Glomerular endothelial cell (primary cell): ENCODE measurements around the gene AFAP1L2. TPM values are rescaled to one million over a fixed set of nuclear protein-coding genes. Genes with fewer than 3 reads are reported as not detected.

Experiments used
- DNase-seq: peaks from one replicate; pipeline ENCODE4 v3.0.0-alpha.2; 2011; ENCODE audit warnings: low read depth, low spot score; ENCODE audit errors: extremely low read depth
- total RNA-seq: library from RNA; depleted of rRNA; stranded (reverse); fragments of >200 nt; gene quantifications from 2 replicates; pipeline ENCODE4 v1.2.3, GENCODE V29; 2015

Gene AFAP1L2
- total RNA-seq, 1 donor from 2014 or later = 3.4 TPM

GRCh38 chr10:114315566-114316420, 88.5 kb downstream of the AFAP1L2 start:
- no peak for DNase-seq

DNA sequence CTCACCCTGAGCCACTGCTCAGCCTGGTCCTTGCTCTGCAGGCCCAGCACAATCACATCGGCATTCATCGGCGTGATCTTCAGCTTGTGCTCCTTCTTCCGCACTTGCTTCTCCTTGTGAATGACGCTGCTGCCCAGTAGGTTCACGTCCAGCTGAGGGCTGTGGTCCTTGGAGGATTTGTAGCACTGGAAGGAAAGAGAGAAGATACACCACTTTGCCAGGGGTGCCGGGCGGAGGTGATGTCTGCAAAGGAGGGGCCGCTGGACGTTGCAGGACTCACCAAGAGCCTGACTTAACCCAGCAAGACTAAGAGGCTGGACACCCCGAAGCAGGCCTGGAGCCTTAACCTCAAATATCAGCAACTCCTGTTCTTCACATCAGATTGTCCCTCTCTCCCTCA, 90.4 kb downstream of the AFAP1L2 start:
- no peak for DNase-seq

DNA sequence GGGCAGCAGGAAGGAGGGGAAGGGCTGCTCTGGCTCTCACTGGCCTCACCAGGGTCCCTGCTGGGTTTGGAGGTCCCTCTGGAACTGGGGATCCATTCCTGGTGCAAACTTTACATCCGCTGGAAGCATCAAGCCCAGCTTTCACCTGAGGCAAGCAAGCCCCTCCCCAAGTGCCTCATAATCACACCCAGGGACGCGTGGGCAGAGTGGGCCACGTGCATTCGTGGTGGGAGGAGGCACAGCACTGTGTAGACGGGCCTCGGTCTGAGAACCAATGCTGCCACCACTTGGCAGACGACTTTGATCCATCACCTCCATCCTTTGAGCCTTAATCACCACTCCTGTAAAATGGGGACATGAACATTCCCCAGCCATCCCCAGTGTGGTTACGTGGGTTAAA, 91.2 kb downstream of the AFAP1L2 start:
- DNase-seq = no peak

DNA sequence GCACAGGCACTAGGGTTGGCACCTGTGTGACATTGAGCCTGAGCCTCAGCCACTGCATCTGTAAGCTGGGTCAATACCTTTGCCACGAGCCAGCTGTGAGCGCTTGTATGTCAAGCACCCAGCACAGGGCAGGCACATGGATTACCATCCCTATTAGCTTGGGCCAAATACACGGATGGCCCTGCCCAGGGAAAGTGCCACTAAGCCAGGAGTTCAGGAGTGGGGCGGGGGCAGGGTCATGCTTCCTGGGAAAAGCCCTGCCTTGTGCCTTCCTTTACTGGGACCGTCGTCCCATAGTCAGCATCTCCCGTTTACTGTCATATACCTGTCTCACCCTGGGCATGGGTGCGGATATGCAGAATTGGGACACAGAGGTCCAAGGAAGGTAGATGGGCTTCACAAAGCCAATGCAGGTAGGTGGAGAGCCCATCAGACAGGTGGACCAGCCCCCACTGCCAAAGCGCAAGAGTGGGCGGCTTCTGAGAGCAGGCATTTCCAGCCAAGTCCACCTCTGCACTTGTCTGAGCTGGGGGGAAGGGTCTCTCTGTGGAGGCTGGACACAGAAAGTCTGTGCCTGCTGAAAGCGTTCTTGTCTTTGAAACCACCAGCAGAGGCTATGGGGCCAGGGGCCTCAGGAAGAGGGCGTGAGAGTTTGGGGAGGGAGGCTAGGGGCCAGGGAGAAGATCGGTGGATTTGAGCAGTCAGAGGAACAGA, 92.6 kb downstream of the AFAP1L2 start:
- DNase-seq = no peak

GRCh38 chr10:114311023-114311422, 93.3 kb downstream of the AFAP1L2 start:
- no peak for DNase-seq

- DNase-seq = no peak
Observed at GRCh38 chr10:114310346-114310745, 94.0 kb downstream of the AFAP1L2 start.

GRCh38 chr10:114309364-114309651, 95.0 kb downstream of the AFAP1L2 start:
- DNase-seq = no peak

DNA sequence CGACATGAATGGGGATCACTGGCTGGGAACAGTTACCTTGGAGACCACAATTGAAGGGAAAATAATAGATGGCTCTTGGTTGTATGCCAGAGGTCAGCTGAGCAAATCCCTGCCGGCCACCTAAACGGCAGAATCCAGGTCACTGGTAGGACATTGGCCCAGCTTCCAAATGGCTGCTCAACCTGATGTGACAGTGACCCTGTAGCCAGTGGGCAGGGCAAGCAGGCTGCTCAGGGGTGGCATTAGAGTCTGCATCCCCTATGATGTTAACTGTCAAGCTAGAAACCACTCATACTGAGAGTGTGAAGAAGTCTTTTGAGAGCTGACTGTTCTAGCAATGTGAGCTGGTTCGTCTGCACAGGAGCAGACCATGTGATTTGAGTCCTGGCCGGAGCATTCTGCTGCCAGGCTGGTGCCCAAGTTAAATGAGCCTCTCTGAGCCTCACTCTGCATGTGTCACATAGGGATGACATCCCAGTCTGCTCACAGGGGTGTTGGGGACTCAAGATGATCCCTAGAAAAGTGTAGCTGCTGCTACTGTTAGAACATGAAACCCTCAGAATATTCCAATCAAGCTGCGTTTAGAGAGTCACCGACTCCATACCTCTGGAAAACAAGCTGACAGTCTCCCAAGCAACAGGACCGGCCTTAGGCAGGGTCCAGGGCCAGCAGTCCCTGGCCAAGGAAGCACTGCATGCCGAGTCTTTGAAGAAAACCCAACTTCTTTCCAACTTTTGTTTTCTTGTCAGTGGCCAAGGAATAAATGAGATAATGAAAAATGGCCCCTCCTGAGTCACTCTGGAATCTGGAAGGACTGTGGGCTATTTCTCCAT, 95.6 kb downstream of the AFAP1L2 start:
- no peak for DNase-seq

DNA sequence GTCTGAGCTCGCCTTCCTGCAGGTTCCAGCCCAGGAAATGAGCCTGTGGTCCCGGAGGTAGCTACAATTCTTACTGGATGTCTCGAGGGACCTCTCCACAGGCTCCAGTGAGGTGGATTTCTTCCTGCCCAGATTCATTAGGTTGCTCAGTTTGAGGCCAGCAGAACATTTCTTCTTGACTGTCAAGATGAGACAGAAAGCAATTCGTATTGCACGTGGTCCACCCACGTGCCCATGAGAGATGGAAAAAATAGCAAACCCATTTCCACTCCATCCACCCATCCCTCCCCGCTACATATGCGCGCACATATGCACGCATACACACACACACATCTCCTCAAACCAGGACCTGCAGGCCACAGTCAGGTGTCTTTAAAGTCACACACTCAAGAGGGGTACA, 96.6 kb downstream of the AFAP1L2 start:
- no peak for DNase-seq

GRCh38 chr10:114306116-114306973, 98.0 kb downstream of the AFAP1L2 start:
- no peak for DNase-seq

DNA sequence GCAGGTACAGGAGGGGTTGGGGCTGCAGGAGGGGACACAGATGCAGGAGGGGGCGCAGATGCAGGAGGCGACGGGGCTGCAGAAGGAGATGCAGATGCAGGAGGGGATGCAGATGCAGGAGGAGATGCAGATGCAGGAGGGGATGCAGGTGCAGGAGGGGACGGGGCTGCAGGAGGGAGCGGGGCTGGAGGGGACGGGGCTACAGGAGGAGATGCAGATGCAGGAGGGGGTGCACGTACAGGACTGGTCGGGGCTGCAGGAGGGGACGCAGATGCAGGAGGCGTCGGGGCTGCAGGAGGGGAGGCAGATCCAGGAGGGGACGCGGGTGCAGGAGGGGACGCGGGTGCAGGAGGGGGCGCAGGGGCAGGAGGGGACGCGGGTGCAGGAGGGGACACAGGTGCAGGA, 98.8 kb downstream of the AFAP1L2 start:
- DNase-seq = no peak

GRCh38 chr10:114304571-114305421, 99.5 kb downstream of the AFAP1L2 start:
- no peak for DNase-seq

GRCh38 chr10:114304017-114304570, 100.2 kb downstream of the AFAP1L2 start:
- peak; percentile 54 for DNase-seq

GRCh38 chr10:114303556-114303955, 100.7 kb downstream of the AFAP1L2 start:
- no peak for DNase-seq

DNA sequence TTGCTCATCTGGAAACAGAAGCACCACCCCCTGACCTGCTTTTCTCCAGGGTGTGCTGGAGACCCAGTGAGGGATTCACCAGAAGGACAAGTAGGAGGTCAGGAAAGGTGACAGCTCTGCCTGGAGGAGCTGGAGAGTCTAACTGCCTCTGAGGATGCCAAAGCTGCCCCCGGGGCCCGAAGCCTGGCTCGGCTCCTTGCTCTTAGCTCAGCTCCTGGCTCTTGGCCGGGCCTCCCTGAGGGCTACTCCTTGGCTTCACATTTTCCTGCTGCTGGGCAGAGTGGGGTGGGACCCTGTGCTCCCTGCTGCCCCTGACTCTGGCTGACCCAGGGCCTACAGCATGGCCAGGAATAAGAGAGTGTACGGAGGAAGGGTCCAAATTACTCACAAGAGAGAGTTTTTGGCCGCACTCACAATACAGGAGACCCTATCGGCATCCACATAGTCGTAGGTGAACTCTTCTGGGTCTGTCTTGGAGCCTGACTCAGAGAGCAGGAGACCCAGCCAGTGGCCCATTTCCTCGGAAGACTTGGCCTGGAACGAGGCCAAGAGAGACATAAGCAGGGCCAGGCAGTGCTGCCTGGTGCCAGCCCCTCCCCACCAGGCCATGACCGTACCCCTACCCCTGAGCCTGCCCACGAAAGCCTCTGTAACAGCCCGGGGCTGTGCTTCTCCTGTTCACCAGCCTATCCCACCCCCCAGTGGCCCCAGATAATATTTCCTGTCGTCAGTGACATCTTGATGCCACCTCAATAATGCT, 102.2 kb downstream of the AFAP1L2 start:
- no peak for DNase-seq

- no peak for DNase-seq
Observed at GRCh38 chr10:114301177-114301576, 103.1 kb downstream of the AFAP1L2 start.

DNA sequence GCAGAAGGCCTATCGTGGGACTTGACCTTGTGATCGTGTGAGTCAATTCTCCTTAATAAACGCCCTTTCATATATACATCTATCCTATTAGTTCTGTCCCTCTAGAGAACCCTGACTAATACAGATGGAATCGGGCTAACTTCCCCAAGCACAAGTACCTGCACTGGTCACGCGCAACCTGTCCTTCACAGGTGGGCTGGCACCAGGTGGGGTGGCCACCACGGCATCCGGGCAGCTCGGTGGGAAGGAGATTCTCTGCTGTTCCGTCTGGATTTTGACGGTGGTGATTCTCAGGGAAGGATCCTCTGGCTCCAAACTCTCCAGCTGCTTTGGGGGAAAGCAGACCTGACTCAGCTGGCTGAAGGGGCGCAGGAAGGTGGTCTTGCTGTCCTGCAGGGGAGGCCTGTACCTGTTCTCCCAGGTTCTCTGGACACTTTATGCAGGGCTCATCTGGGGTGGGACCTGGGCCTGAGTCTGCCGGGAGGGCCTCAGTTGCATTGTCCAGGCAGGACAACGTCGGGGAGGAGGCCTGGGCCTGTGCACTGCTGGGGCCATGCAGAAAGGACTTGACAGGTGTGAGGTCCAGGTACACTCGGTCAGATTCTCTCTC, 104.2 kb downstream of the AFAP1L2 start:
- DNase-seq = no peak

GRCh38 chr10:114297136-114297705, 107.1 kb downstream of the AFAP1L2 start:
- no peak for DNase-seq
